GOT3 (cell line): Measurements from ENCODE around the gene NBL1.

Experiments used
- DNase-seq: peaks from one replicate; lab custom pipeline; 2025; ENCODE audit warnings: mixed read lengths; lab: John Stamatoyannopoulos, UW

The NBL1 gene

GRCh38 chr1:19646377-19647319 lies 2.5 kb downstream of the NBL1 start:
- DNase-seq, result no peak

GRCh38 chr1:19647643-19648042 lies 3.5 kb downstream of the NBL1 start:
- no peak for DNase-seq

- DNase-seq, result no peak
These were observed 4.1 kb downstream of the NBL1 start for GRCh38 chr1:19648239-19648638.

- no peak for DNase-seq
These were observed 4.6 kb downstream of the NBL1 start for GRCh38 chr1:19648689-19649088.

GRCh38 chr1:19650416-19651140 lies 6.5 kb downstream of the NBL1 start:
- DNase-seq, result no peak

- no peak for DNase-seq
These were observed 7.1 kb downstream of the NBL1 start for GRCh38 chr1:19651141-19651737.

GRCh38 chr1:19654386-19654785 lies 10.3 kb downstream of the NBL1 start:
- no peak for DNase-seq

GRCh38 chr1:19654886-19655717 lies 11.0 kb downstream of the NBL1 start:
- DNase-seq, result no peak

- DNase-seq, result no peak
These were observed 11.6 kb downstream of the NBL1 start for GRCh38 chr1:19655718-19656080.

- no peak for DNase-seq
These were observed 12.1 kb downstream of the NBL1 start for GRCh38 chr1:19656134-19656779.

- DNase-seq, result no peak
These were observed 12.8 kb downstream of the NBL1 start for GRCh38 chr1:19656780-19657466.

- DNase-seq, result no peak
These were observed 13.4 kb downstream of the NBL1 start for GRCh38 chr1:19657511-19657910.

- DNase-seq, result no peak
These were observed 14.1 kb downstream of the NBL1 start for GRCh38 chr1:19658186-19658585.

GRCh38 chr1:19661721-19662228 lies 17.7 kb downstream of the NBL1 start:
- no peak for DNase-seq

GRCh38 chr1:19662313-19662712 lies 18.2 kb downstream of the NBL1 start:
- DNase-seq, result no peak

GRCh38 chr1:19664453-19665185 lies 20.5 kb downstream of the NBL1 start, which contains the start of gene HTR6:
Gene HTR6 (plus strand): TSS chr1:19664875. CDS start chr1:19665754, 879 bp downstream.
- DNase-seq, result no peak

GRCh38 chr1:19665186-19665495 lies 21.0 kb downstream of the NBL1 start:
- DNase-seq, result no peak

GRCh38 chr1:19665496-19666465 lies 21.7 kb downstream of the NBL1 start:
- DNase-seq, result no peak

GRCh38 chr1:19668888-19669287 lies 24.8 kb downstream of the NBL1 start:
- no peak for DNase-seq
